ENCODE data around the gene DEDD.

DNA sequence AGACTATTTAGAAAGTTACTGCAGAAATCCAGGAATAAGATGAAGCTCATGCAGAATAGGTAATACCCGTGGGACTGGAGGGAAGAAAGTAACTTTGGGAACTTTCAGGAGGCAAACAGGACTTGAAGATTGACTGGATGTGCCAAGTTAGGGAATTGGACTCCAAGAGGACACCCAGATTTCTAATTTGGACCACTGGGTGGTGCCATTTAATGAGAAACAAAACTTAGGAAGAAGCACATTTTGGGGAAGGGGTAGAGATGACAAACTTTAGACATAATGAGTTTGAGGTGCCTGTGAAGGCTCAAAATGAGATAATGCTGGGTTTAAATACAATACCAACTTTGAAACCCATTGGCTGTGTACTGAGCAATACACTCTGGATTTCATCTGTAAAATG lies 48.2 kb upstream of the DEDD start:
- TF ChIP-seq, protein P1, sequence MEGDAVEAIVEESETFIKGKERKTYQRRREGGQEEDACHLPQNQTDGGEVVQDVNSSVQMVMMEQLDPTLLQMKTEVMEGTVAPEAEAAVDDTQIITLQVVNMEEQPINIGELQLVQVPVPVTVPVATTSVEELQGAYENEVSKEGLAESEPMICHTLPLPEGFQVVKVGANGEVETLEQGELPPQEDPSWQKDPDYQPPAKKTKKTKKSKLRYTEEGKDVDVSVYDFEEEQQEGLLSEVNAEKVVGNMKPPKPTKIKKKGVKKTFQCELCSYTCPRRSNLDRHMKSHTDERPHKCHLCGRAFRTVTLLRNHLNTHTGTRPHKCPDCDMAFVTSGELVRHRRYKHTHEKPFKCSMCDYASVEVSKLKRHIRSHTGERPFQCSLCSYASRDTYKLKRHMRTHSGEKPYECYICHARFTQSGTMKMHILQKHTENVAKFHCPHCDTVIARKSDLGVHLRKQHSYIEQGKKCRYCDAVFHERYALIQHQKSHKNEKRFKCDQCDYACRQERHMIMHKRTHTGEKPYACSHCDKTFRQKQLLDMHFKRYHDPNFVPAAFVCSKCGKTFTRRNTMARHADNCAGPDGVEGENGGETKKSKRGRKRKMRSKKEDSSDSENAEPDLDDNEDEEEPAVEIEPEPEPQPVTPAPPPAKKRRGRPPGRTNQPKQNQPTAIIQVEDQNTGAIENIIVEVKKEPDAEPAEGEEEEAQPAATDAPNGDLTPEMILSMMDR (IDR thresholded peaks at IDR 0.05), result peak; percentile 18
- TF ChIP-seq EZH2 (IDR thresholded peaks at IDR 0.05; ENCODE audit: borderline replicate concordance, insufficient read depth, low read depth, low read length, poor library complexity, severe bottlenecking), result no peak
